ENCODE results near the gene EMID1. TPM values are rescaled to one million over a fixed set of nuclear protein-coding genes. Genes with fewer than 3 reads are reported as not detected.
A peak's percentile ranks its signal among the peaks of the same experiment; 100 is the strongest.

The EMID1 gene
- total RNA-seq, 4 donors from 2014 or later = 0.68 to 53.9 (median 1.9) TPM; not detected in 1

GRCh38 chr22:29224121-29224858 is 18.6 kb downstream of the EMID1 start:
- 64 to 73% methylated on average over 3 to 10 of the region's 19 CpGs for WGBS, 2 donors (ENCODE audit: low coverage in 1 of 2)
- DNase-seq = peak; percentile 33
- intact Hi-C loops (cut with DNase I; ENCODE audit: low total_unique reads) = no loop called here

DNA sequence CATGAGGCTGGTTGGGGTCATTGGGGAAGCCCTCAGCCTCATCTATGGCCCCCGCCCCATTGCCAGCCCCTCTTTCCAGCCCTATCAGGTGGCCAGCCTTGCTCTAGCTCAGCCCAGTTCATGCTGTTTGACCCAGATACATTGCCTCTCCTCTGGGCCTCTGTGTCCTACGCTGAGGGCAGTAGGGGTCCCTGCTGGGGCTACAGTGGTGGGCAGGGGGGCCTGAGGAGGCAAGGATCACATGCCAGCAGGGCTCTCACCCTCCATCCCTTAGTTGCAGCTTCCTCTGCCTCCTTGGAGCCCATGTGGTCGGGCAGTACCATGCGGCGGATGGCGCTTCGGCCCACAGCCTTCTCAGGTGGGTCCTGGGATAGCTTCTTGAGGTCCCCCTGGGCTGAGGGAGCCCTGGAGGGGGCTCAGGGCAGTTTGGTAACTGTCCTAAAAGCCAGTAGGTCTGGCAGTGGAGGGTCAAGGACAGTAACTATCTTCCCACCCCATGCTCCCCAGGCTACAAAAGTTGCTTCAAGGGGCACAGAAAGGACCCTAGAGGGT is 19.2 kb downstream of the EMID1 start:
- no peak for DNase-seq
- H3K4me3 ChIP-seq = no peak overlapping the region
- in situ Hi-C loops (cut with MboI; ENCODE audit: low pct_ligation_motif_present in 1 of 4, low pct_unique_long_range_greater_than_20kb in 1 of 4, low sequenced_read_pairs in 3 of 4) (loop anchor here in 2 of 4 donors (25.0 kb wide), 2 partner anchors 363 to 638 kb away; no protein-coding TSS in a partner anchor), intact Hi-C loops (cut with DNase I; ENCODE audit: low total_unique reads) (no loop called here)
- no peaks in the 10 kb centered on the region for H3K27me3 ChIP-seq
- no peaks in the 10 kb centered on the region for H3K36me3 ChIP-seq
- TF ChIP-seq POLR2AphosphoS5 (IDR thresholded peaks at IDR 0.05) = no peak
- H3K4me1 ChIP-seq = peaks cover 0 to 16% (median 6%) of the 10 kb centered on the region in 4 donors
- H3K27ac ChIP-seq = peak overlapping the region; percentile 57 to 69 (median 62)
- no peaks in the 10 kb centered on the region for H3K9me3 ChIP-seq
- WGBS, 2 donors (ENCODE audit: low coverage in 1 of 2) = 88% methylated on average over 7 of the region's 7 CpGs; no CpG with 5 or more reads in 1 of the 2 donors

More at GRCh38 chr22:29224121-29224858, 18.6 kb downstream of the EMID1 start:
- H3K36me3 ChIP-seq = no peaks in the 10 kb centered on the region
- H3K27ac ChIP-seq = peak overlapping the region; percentile 57 to 69 (median 62)
- H3K9me3 ChIP-seq = no peaks in the 10 kb centered on the region
- H3K27me3 ChIP-seq = no peaks in the 10 kb centered on the region
- no peak for TF ChIP-seq POLR2A (IDR thresholded peaks at IDR 0.05)
- TF ChIP-seq EP300 (IDR thresholded peaks at IDR 0.05; ENCODE audit: low read depth) = no peak
- no peak for TF ChIP-seq POLR2AphosphoS5 (IDR thresholded peaks at IDR 0.05)
- no peak for TF ChIP-seq CTCF (IDR thresholded peaks at IDR 0.05)
- H3K4me1 ChIP-seq = peaks cover 0 to 16% (median 6%) of the 10 kb centered on the region in 4 donors
- in situ Hi-C loops (cut with MboI; ENCODE audit: low pct_ligation_motif_present in 1 of 4, low pct_unique_long_range_greater_than_20kb in 1 of 4, low sequenced_read_pairs in 3 of 4) = no loop called here
- H3K4me3 ChIP-seq = no peak overlapping the region

- H3K36me3 ChIP-seq = no peaks in the 10 kb centered on the region
- TF ChIP-seq POLR2A (IDR thresholded peaks at IDR 0.05) = no peak
- TF ChIP-seq POLR2AphosphoS5 (IDR thresholded peaks at IDR 0.05) = peak in 1 of 3 donors; percentile 35
Measured at GRCh38 chr22:29225422-29226090, 19.9 kb downstream of the EMID1 start.

DNA sequence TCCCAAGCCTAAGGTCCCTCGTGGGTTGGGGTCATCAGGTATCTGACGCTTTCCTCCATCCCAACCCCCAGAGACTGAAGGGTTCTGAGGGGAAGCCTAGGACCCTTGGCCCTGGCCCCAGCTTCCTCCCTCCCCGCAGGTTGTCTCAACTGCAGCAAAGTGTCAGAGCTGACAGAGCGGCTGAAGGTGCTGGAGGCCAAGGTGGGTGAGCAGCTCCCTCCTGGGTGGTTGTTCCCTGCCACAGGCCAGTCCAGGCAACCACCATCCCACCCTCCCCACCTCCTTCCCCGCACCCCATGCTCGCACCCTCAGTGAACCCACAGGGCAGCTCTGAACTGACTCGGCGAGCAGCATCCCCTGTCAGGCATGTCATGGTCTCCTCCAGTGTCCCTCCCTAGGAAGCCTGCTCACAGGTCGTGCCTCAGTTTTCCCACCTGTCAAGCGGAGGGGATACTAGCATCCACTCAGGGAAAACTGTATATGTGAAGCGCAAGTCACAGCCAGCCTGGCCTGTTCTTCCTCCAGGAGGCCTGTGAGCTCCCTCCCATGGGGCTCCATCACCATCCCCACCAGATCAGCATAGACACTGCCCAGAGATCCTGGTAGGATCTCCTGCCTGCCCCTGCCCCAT is 20.8 kb downstream of the EMID1 start:
- WGBS, 2 donors (ENCODE audit: low coverage in 1 of 2) = 88% methylated on average over 7 of the region's 11 CpGs; no CpG with 5 or more reads in 1 of the 2 donors
- in situ Hi-C loops (cut with MboI; ENCODE audit: low pct_ligation_motif_present in 1 of 4, low pct_unique_long_range_greater_than_20kb in 1 of 4, low sequenced_read_pairs in 3 of 4) (loop anchor here in 2 of 4 donors (25.0 kb wide), 2 partner anchors 364 to 639 kb away; no protein-coding TSS in a partner anchor), intact Hi-C loops (cut with DNase I; ENCODE audit: low total_unique reads) (no loop called here)
- H3K4me1 ChIP-seq = peaks cover 0 to 16% (median 6%) of the 10 kb centered on the region in 4 donors
- no peaks in the 10 kb centered on the region for H3K9me3 ChIP-seq
- no peak for DNase-seq
- TF ChIP-seq POLR2AphosphoS5 (IDR thresholded peaks at IDR 0.05) (no peak), CTCF (IDR thresholded peaks at IDR 0.05) (no peak), POLR2A (IDR thresholded peaks at IDR 0.05) (no peak), EP300 (IDR thresholded peaks at IDR 0.05; ENCODE audit: low read depth) (no peak)
- H3K27ac ChIP-seq = peak overlapping the region; percentile 57 to 69 (median 62)
- no peak overlapping the region for H3K4me3 ChIP-seq
- H3K36me3 ChIP-seq = no peaks in the 10 kb centered on the region
- H3K27me3 ChIP-seq = no peaks in the 10 kb centered on the region

More at GRCh38 chr22:29225422-29226090, 19.9 kb downstream of the EMID1 start:
- Histone ChIP-seq H3K27ac (peak overlapping the region; percentile 57 to 69 (median 62)), H3K4me1 (peaks cover 0 to 16% (median 6%) of the 10 kb centered on the region in 4 donors), H3K4me3 (no peak overlapping the region), H3K9me3 (no peaks in the 10 kb centered on the region), H3K27me3 (no peaks in the 10 kb centered on the region)
- DNase-seq = peak; percentile 33
- 30% methylated on average over 15 of the region's 16 CpGs; no CpG with 5 or more reads in 1 of the 2 donors for WGBS, 2 donors (ENCODE audit: low coverage in 1 of 2)
- intact Hi-C loops (cut with DNase I; ENCODE audit: low total_unique reads) (no loop called here), in situ Hi-C loops (cut with MboI; ENCODE audit: low pct_ligation_motif_present in 1 of 4, low pct_unique_long_range_greater_than_20kb in 1 of 4, low sequenced_read_pairs in 3 of 4) (loop anchor here in 2 of 4 donors (25.0 kb wide), 2 partner anchors 363 to 638 kb away; no protein-coding TSS in a partner anchor)
